DMS153 (cell line): ENCODE results near the gene NAP1L2.
"Not testable (repeated sequence)": the region's sequence is repeated elsewhere in the genome, so short reads cannot be mapped to it uniquely, and the experiment has no call there.

Experiments
- DNase-seq: peaks from one replicate; lab custom pipeline; 2025; lab: John Stamatoyannopoulos, UW

The NAP1L2 gene, protein sequence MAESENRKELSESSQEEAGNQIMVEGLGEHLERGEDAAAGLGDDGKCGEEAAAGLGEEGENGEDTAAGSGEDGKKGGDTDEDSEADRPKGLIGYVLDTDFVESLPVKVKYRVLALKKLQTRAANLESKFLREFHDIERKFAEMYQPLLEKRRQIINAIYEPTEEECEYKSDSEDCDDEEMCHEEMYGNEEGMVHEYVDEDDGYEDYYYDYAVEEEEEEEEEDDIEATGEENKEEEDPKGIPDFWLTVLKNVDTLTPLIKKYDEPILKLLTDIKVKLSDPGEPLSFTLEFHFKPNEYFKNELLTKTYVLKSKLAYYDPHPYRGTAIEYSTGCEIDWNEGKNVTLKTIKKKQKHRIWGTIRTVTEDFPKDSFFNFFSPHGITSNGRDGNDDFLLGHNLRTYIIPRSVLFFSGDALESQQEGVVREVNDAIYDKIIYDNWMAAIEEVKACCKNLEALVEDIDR

GRCh38 chrX:73214426-73215094 lies at the start of gene NAP1L2:
Gene NAP1L2 (minus strand): TSS chrX:73214851. CDS start chrX:73214492, 359 bp downstream.
- DNase-seq, result peak; percentile 0

GRCh38 chrX:73262991-73263390 lies 48.3 kb upstream of the NAP1L2 start:
- no peak for DNase-seq

- DNase-seq, result no peak
Measured at GRCh38 chrX:73239242-73239641, 24.6 kb upstream of the NAP1L2 start.

- DNase-seq, result no peak
Measured at GRCh38 chrX:73217621-73218020, 3.0 kb upstream of the NAP1L2 start.

DNA sequence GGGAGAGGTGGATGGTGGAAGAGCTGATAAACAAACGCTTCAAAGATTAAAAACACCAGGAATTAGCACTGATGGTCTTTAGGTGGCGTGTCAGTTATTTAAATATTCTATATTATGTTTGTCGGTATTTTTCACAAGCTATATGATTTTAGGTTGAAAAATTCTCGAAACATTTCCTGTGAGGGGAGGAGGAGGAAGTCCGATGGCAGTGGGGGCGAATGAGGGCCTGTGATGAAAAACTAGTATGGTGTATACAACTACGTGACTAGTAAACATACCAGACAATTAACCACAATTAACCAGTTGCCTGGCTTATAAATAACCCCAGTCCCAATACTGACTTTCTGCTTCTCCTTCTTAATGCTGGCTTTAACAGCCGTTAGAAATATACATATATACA lies 595 bp upstream of the NAP1L2 start:
- no peak for DNase-seq

DNA sequence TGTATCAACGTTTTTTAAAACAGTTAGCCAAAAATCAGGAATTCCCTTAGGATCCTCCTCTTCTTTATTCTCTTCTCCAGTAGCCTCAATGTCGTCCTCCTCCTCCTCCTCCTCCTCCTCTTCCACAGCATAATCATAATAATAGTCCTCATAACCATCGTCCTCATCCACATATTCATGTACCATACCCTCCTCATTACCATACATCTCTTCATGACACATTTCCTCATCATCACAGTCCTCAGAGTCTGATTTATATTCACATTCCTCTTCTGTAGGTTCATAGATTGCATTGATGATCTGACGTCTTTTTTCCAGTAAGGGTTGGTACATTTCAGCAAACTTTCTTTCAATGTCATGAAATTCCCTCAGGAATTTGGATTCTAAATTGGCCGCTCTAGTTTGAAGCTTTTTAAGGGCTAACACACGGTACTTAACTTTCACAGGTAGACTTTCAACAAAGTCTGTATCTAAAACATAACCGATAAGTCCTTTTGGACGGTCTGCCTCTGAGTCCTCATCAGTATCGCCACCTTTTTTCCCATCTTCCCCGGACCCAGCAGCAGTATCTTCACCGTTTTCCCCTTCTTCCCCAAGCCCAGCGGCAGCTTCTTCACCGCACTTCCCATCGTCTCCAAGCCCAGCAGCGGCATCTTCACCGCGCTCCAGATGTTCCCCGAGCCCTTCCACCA lies 771 bp downstream of the NAP1L2 start:
- DNase-seq, result no peak

DNA sequence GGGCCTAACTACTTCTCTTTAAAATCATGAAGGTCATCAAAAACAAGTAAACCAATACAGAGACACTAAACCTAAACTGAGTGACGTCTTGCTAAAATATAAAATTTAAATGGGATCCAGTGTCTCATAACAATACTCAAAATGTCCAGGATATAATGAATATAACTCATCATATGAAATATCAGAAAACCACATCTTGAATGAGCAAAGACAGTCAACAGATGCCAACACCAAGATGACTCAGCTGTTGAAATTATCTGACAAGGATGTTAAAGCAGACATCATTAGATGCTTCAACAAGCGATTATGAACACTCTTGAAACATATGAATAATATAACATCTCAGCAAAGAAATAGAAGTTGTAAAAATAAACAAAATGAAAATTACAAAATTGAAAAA lies 8.3 kb downstream of the NAP1L2 start:
- no peak for DNase-seq

- DNase-seq, result no peak
Measured at GRCh38 chrX:73182502-73183114, 32.0 kb downstream of the NAP1L2 start.

- not testable (repeated sequence) for DNase-seq
Measured at GRCh38 chrX:73168945-73169344, 45.7 kb downstream of the NAP1L2 start.
